ENCODE results near the gene SOWAHC. TPM values are rescaled to one million over a fixed set of nuclear protein-coding genes. Genes with fewer than 3 reads are reported as not detected.
"Not testable (repeated sequence)": the region's sequence is repeated elsewhere in the genome, so short reads cannot be mapped to it uniquely, and the experiment has no call there.

Gene SOWAHC
- total RNA-seq, 1 donor from 2014 or later, result 14.2 TPM

DNA sequence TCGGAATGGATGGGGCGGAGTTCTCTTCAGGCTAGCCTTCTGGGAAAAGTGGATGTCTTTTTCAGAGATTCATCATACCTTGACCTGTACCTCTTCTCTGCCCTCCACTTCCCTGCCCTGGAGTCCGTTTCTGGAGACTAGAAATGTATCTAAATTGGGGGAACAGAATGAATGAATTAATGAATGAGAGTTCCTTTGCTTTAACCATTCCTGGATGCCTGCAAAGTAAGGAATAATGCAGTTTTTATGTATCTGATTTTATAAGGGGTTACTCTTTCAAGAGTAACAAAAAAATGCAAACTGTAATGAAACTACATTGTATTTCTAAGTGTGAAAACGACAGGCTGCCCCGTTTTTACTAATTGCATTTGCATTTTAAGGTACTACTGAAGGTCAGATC lies 2.0 kb downstream of the SOWAHC start:
- TF ChIP-seq, protein P1, sequence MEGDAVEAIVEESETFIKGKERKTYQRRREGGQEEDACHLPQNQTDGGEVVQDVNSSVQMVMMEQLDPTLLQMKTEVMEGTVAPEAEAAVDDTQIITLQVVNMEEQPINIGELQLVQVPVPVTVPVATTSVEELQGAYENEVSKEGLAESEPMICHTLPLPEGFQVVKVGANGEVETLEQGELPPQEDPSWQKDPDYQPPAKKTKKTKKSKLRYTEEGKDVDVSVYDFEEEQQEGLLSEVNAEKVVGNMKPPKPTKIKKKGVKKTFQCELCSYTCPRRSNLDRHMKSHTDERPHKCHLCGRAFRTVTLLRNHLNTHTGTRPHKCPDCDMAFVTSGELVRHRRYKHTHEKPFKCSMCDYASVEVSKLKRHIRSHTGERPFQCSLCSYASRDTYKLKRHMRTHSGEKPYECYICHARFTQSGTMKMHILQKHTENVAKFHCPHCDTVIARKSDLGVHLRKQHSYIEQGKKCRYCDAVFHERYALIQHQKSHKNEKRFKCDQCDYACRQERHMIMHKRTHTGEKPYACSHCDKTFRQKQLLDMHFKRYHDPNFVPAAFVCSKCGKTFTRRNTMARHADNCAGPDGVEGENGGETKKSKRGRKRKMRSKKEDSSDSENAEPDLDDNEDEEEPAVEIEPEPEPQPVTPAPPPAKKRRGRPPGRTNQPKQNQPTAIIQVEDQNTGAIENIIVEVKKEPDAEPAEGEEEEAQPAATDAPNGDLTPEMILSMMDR (IDR thresholded peaks at IDR 0.05), result no peak
- H3K9me3 Mint-ChIP-seq (ENCODE audit: low read depth), result no peaks in the 10 kb centered on the region
- no peaks in the 10 kb centered on the region for H3K27me3 Mint-ChIP-seq (ENCODE audit: low read depth)
- peak overlapping the region; percentile 71 for H3K4me3 Mint-ChIP-seq (ENCODE audit: unreplicated experiment)
- no peak overlapping the region for H3K27ac Mint-ChIP-seq (ENCODE audit: unreplicated experiment)
- no peak for DNase-seq (ENCODE audit: low spot score)
- H3K4me1 Mint-ChIP-seq (ENCODE audit: low read depth), result peaks cover 47% of the 10 kb centered on the region
- no peaks in the 10 kb centered on the region for H3K36me3 Mint-ChIP-seq (ENCODE audit: low read depth)

DNA sequence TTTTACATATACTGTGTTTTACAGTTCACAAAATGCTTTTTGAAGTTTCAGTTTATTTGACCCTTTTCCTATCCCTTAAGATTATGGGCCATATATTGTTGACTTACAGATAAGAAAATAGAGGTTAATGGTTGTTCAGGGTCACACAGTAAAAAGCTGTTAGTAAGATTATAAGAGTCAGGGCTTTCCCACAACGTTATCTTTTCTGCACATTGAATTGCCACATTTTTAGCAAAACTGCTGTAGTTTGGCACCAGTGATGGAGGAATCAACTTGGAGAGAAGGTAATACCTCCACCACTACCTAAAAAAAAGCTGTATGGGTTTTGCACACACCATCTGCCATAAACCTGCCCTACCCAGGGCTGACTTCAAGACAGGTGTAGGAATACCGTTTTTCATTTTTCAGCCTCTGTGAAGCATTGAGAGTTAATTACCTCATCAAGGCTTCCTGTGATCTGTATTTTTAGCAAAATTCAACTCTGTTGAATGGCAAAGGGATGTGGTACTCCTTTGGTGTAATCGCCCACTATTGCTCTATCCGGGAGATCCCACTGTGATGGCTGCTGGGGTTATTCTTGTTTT lies 5.0 kb downstream of the SOWAHC start:
- no peak overlapping the region for H3K4me3 Mint-ChIP-seq (ENCODE audit: unreplicated experiment)

DNA sequence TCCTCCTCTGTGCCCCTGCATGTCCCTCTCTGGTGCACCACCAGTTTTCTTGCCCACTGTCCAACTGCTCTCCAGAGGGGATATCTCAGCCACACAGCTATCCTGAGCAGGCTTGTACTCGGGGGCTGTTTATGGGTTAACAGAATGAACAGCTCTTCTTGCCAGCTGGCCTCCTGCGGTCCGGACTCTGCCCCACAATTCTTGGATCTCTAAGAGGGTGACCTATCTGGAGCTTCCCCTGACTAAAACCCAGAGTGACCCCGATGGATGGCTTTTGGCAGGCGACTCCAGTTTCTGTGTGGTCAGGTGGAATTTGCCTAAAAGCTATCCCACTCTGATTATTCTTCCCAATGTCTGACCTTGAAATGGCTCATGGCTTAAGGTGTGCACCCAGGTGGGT lies 9.1 kb downstream of the SOWAHC start:
- DNase-seq (ENCODE audit: low spot score), result no peak
- TF ChIP-seq, protein P1 (IDR thresholded peaks at IDR 0.05), result no peak
- no peaks in the 10 kb centered on the region for H3K36me3 Mint-ChIP-seq (ENCODE audit: low read depth)
- no peaks in the 10 kb centered on the region for H3K9me3 Mint-ChIP-seq (ENCODE audit: low read depth)
- no peaks in the 10 kb centered on the region for H3K27me3 Mint-ChIP-seq (ENCODE audit: low read depth)
- H3K27ac Mint-ChIP-seq (ENCODE audit: unreplicated experiment), result no peak overlapping the region
- no peaks in the 10 kb centered on the region for H3K4me1 Mint-ChIP-seq (ENCODE audit: low read depth)
- H3K4me3 Mint-ChIP-seq (ENCODE audit: unreplicated experiment), result no peak overlapping the region

More for the DNA sequence above, 5.0 kb downstream of the SOWAHC start:
- no peaks in the 10 kb centered on the region for H3K27me3 Mint-ChIP-seq (ENCODE audit: low read depth)
- H3K9me3 Mint-ChIP-seq (ENCODE audit: low read depth), result no peaks in the 10 kb centered on the region
- no peak for DNase-seq (ENCODE audit: low spot score)
- TF ChIP-seq, protein P1 (IDR thresholded peaks at IDR 0.05), result no peak
- H3K36me3 Mint-ChIP-seq (ENCODE audit: low read depth), result no peaks in the 10 kb centered on the region
- H3K27ac Mint-ChIP-seq (ENCODE audit: unreplicated experiment), result no peak overlapping the region
- H3K4me1 Mint-ChIP-seq (ENCODE audit: low read depth), result peaks cover 28% of the 10 kb centered on the region

DNA sequence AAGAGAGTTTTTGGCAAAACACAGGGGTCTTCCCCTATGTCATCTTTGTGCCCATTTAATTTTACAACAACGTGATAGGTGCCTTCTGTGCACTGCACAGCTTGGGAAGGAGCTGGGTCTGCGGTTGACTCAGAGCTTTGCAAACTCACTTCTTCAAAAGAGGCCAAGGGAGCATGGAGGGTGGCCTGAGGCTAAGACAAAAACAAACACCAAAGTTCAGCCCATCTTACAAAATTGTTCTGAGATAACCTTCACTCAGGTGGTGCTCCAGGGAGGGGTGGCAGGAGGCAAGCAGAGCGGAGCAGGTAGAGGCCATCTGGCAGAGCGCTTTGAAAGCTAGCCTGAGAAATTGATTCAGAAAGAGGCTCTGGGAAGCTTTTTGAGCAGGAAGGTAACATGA lies 9.8 kb downstream of the SOWAHC start:
- no peak overlapping the region for H3K4me3 Mint-ChIP-seq (ENCODE audit: unreplicated experiment)
- DNase-seq (ENCODE audit: low spot score), result no peak
- H3K27ac Mint-ChIP-seq (ENCODE audit: unreplicated experiment), result no peak overlapping the region
- H3K4me1 Mint-ChIP-seq (ENCODE audit: low read depth), result no peaks in the 10 kb centered on the region
- TF ChIP-seq, protein P1 (IDR thresholded peaks at IDR 0.05), result no peak
- H3K36me3 Mint-ChIP-seq (ENCODE audit: low read depth), result no peaks in the 10 kb centered on the region
- no peaks in the 10 kb centered on the region for H3K9me3 Mint-ChIP-seq (ENCODE audit: low read depth)
- no peaks in the 10 kb centered on the region for H3K27me3 Mint-ChIP-seq (ENCODE audit: low read depth)

DNA sequence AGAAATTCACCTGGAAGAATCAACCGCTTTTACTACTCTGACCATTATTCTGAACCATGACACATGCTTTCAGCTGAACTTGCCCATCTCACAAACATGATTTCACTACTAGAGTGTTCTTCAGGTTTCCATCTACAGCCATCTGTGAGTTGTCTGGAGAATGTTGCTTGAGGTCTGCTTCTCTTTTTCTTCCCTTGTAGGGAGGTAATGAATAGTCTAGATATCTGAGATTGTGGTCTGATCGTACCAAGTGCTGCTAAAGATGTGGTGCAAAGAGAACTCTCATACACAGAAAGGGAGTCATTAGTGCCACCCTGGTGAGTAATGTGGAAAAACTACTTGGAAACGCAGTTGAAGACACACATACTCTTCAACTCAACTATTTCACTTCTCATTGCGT lies 10.2 kb downstream of the SOWAHC start:
- H3K36me3 Mint-ChIP-seq (ENCODE audit: low read depth), result no peaks in the 10 kb centered on the region
- no peak overlapping the region for H3K27ac Mint-ChIP-seq (ENCODE audit: unreplicated experiment)
- TF ChIP-seq, protein P1 (IDR thresholded peaks at IDR 0.05), result no peak
- no peak for DNase-seq (ENCODE audit: low spot score)
- no peaks in the 10 kb centered on the region for H3K9me3 Mint-ChIP-seq (ENCODE audit: low read depth)
- no peaks in the 10 kb centered on the region for H3K4me1 Mint-ChIP-seq (ENCODE audit: low read depth)
- H3K4me3 Mint-ChIP-seq (ENCODE audit: unreplicated experiment), result no peak overlapping the region
- no peaks in the 10 kb centered on the region for H3K27me3 Mint-ChIP-seq (ENCODE audit: low read depth)

DNA sequence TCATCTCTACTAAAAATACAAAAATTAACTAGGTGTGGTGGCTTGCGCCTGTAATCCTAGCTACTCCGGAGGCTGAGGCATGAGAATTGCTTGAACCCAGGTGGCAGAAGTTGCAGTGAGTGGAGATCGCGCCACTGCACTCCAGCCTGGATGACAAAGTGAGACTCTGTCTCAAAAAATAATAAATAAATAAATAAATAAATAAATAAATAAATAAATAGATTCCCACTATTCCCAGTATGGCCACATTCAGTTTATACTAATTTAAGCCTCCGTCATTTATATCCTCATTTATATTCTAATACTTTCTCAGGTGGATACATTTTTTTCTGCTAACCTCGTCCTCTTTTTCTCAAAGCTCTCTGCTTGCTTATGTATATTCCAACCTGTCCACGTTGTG lies 14.2 kb downstream of the SOWAHC start:
- not testable (repeated sequence) for H3K27me3 Mint-ChIP-seq (ENCODE audit: low read depth); DNase-seq (ENCODE audit: low spot score); H3K27ac Mint-ChIP-seq (ENCODE audit: unreplicated experiment); H3K4me1 Mint-ChIP-seq (ENCODE audit: low read depth); H3K9me3 Mint-ChIP-seq (ENCODE audit: low read depth); H3K36me3 Mint-ChIP-seq (ENCODE audit: low read depth); H3K4me3 Mint-ChIP-seq (ENCODE audit: unreplicated experiment)
